GM12874 (cell line): ENCODE measurements around the gene BSCL2.

Source experiments
- CTCF ChIP-seq: IDR thresholded peaks from 2 replicates; pipeline ENCODE4 v1.5.1; 2011; ENCODE audit warnings: low read depth, mild to moderate bottlenecking, control low read depth, low read length, moderate library complexity; ENCODE audit not compliant: insufficient read depth

BSCL2 gene

GRCh38 chr11:62725646-62726045 lies 18.4 kb upstream of the BSCL2 start:
- TF ChIP-seq CTCF = no peak

- TF ChIP-seq CTCF = no peak
These were observed 16.9 kb upstream of the BSCL2 start for GRCh38 chr11:62724171-62724570.

- TF ChIP-seq CTCF = no peak
These were observed 14.8 kb upstream of the BSCL2 start for GRCh38 chr11:62721994-62722393.

GRCh38 chr11:62719302-62719978 lies 12.2 kb upstream of the BSCL2 start:
- TF ChIP-seq CTCF = no peak

GRCh38 chr11:62716816-62717215 lies 9.6 kb upstream of the BSCL2 start:
- TF ChIP-seq CTCF = no peak

- TF ChIP-seq CTCF = no peak
These were observed 9.0 kb upstream of the BSCL2 start for GRCh38 chr11:62716206-62716605.

GRCh38 chr11:62715150-62716130 lies 8.2 kb upstream of the BSCL2 start:
- no peak for TF ChIP-seq CTCF
